Esophagus muscularis mucosa (tissue), 4 donors: ENCODE measurements around the gene B4GALT7. TPM values are rescaled to one million over a fixed set of nuclear protein-coding genes. Genes with fewer than 3 reads are reported as not detected.
A peak's percentile ranks its signal among the peaks of the same experiment; 100 is the strongest.
"Not testable (repeated sequence)": the region's sequence is repeated elsewhere in the genome, so short reads cannot be mapped to it uniquely, and the experiment has no call there.

Experiments used
- DNase-seq: peaks from one replicate; pipeline ENCODE4 v3.0.0-alpha.2; 2017; ENCODE audit errors: extremely low spot score
- H3K27ac ChIP-seq, 4 donors: fragments of 200-600 bp; sonication (generic); replicated peaks in 1 of 4; 1 replicate in 3 of 4; 2 replicates in 1 of 4; pipeline ENCODE4 v1.5.1; 2016 to 2019; ENCODE audit warnings: mild to moderate bottlenecking in 1 of 4
- H3K27me3 ChIP-seq, 4 donors: fragments of 200-600 bp; sonication (generic); one replicate each; pipeline versions ENCODE4 v1.5.1 to v1.6.0; 2016 to 2019
- H3K36me3 ChIP-seq, 4 donors: fragments of 200-600 bp; sonication (generic); one replicate each; pipeline ENCODE4 v1.5.1; 2016 to 2019
- H3K4me1 ChIP-seq, 4 donors: fragments of 200-600 bp; sonication (generic); one replicate each; pipeline ENCODE4 v1.5.1; 2016 to 2019
- H3K4me3 ChIP-seq, 4 donors: fragments of 200-600 bp; sonication (generic); 1 replicate in 2 of 4; 2 replicates in 2 of 4; pipeline ENCODE4 v1.5.1; 2016 to 2019; ENCODE audit warnings: mild to moderate bottlenecking in 4 of 4, moderate library complexity in 1 of 4
- H3K9me3 ChIP-seq, 4 donors: fragments of 200-600 bp; sonication (generic); 1 replicate in 3 of 4; 2 replicates in 1 of 4; pipeline ENCODE4 v1.5.1; 2016 to 2019
- EP300 ChIP-seq: sonication (generic); formaldehyde crosslinking; IDR thresholded peaks from one replicate; pipeline ENCODE4 v1.6.1; 2017; ENCODE audit warnings: antibody characterized with exemption
- POLR2A ChIP-seq: fragments of 450-650 bp; IDR thresholded peaks from one replicate; pipeline ENCODE4 v1.6.1; 2017; ENCODE audit warnings: antibody characterized with exemption, moderate library complexity, mild to moderate bottlenecking, low read depth
- POLR2AphosphoS5 ChIP-seq, 2 donors: sonication (generic); formaldehyde crosslinking; IDR thresholded peaks; one replicate each; pipeline ENCODE4 v1.6.1; 2017; ENCODE audit warnings: antibody characterized with exemption in 2 of 2
- WGBS: methylation state at CpG from one replicate; pipeline ENCODE4 v1.1.5; 2018; 5-methylcytosine and 5-hydroxymethylcytosine counted together
- intact Hi-C: fragments of 100-400 bp; cut with DNase I; formaldehyde crosslinking; loops from one replicate; pipeline ENCODE4 v1.15.1; 2023
- total RNA-seq, 4 donors: library from RNA; depleted of rRNA; stranded (reverse); fragments of >200 nt; gene quantifications; one replicate each; pipeline versions ENCODE4 v1.1.0 to v1.2.1, GENCODE V29; 2016
- TF ChIP-seq, protein P1 (sequence below), 3 experiments: fragments of 200-600 bp in 2 of 3; fragments of 450-650 bp in 1 of 3; sonication (generic) in 2 of 3; IDR thresholded peaks; one replicate each; pipeline ENCODE4 v1.5.1; 2017 to 2019; ENCODE audit warnings: antibody characterized with exemption in 3 of 3, mild to moderate bottlenecking in 2 of 3, moderate library complexity in 1 of 3

The B4GALT7 gene
- total RNA-seq, 4 donors from 2014 or later: 14.3 to 17.9 (median 16.9) TPM

DNA sequence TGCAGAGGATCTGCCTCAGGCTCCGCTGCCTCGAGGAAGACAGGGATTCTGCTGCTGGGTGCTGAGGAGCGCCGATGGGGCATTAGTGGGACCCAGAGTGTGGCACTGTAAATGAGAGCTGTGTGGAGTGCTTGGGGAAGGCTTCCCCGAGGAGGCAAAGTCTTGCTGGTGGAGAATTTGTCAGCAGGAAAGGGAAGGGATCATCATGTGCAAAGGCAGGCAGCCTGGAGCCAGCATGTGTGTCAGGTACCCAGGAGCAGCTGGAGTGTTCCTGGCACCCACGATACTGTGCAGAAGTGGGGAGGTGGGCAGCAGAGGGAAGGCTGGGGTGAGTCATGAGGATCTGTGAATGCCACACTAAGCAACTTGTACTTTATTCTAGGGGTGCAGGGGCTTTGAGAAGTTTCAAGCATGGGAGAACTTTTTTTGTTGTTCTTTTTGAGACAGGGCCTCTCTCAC lies 12.3 kb downstream of the B4GALT7 start:
- no peak overlapping the region for H3K27ac ChIP-seq
- peaks cover 1 to 8% (median 7%) of the 10 kb centered on the region in 4 donors for H3K4me1 ChIP-seq
- H3K9me3 ChIP-seq: no peaks in the 10 kb centered on the region
- TF ChIP-seq POLR2AphosphoS5 (IDR thresholded peaks at IDR 0.05) (no peak), EP300 (no peak), POLR2A (no peak)
- TF ChIP-seq, protein P1, sequence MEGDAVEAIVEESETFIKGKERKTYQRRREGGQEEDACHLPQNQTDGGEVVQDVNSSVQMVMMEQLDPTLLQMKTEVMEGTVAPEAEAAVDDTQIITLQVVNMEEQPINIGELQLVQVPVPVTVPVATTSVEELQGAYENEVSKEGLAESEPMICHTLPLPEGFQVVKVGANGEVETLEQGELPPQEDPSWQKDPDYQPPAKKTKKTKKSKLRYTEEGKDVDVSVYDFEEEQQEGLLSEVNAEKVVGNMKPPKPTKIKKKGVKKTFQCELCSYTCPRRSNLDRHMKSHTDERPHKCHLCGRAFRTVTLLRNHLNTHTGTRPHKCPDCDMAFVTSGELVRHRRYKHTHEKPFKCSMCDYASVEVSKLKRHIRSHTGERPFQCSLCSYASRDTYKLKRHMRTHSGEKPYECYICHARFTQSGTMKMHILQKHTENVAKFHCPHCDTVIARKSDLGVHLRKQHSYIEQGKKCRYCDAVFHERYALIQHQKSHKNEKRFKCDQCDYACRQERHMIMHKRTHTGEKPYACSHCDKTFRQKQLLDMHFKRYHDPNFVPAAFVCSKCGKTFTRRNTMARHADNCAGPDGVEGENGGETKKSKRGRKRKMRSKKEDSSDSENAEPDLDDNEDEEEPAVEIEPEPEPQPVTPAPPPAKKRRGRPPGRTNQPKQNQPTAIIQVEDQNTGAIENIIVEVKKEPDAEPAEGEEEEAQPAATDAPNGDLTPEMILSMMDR (IDR thresholded peaks at IDR 0.05): no peak
- peak; percentile 70 for DNase-seq
- H3K27me3 ChIP-seq: no peaks in the 10 kb centered on the region
- H3K4me3 ChIP-seq: no peak overlapping the region
- 79% methylated on average over 6 of the region's 6 CpGs for WGBS
- H3K36me3 ChIP-seq: peaks cover under 1 to 35% (median 3%) of the 10 kb centered on the region in 4 donors
- intact Hi-C loops: loop anchor here (10.0 kb wide), 1 partner anchor 1577 kb away; no protein-coding TSS in a partner anchor

DNA sequence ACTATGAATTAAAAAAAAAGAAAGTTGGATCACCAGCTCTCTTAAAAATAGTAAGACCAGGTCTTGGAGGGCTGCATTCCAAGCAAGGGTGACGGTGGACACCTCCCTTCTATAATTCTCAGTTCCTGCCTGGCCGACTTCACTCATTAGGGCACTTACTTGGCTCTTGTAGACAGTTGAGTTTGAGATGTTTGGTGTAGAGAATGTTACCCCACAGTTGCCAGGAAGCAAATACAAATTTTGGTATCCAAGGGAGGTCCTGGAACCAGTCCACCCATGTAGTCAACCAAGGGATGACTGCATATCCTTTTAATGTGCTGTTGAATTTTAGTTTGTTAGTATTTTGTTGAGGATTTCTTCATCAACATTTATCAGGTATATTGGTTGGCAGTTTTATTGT lies 20.6 kb downstream of the B4GALT7 start:
- intact Hi-C loops: no loop called here
- TF ChIP-seq POLR2A (no peak), POLR2AphosphoS5 (IDR thresholded peaks at IDR 0.05) (no peak), EP300 (no peak)
- TF ChIP-seq, protein P1 (IDR thresholded peaks at IDR 0.05): no peak
- peaks cover 0 to 15% (median 5%) of the 10 kb centered on the region in 4 donors for H3K4me1 ChIP-seq

DNA sequence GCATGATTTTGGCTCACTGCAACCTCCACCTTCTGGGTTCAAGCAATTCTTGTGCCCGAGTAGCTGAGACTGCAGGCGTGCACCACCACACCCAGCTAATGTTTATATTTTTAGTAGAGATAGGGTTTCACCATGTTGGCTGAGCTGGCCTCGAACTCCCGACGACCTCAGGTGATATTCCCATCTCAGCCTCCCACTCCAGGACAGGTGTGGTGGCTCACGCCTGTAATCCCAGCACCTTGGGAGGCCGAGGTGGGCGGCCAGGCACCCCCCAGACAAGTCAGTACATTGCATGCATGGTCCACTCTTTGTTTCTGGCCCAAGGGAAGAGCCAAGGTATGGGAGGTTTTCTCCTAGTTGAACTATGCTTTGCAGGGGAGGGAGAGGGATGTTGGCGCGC lies 24.2 kb downstream of the B4GALT7 start:
- H3K27ac ChIP-seq, H3K9me3 ChIP-seq, DNase-seq, H3K27me3 ChIP-seq, H3K4me3 ChIP-seq, intact Hi-C loops: not testable (repeated sequence)
- H3K36me3 ChIP-seq: peaks cover 8 to 62% (median 21%) of the 10 kb centered on the region in 4 donors
- peaks cover 0 to 15% (median 5%) of the 10 kb centered on the region in 4 donors for H3K4me1 ChIP-seq
- 98% methylated on average over 7 of the region's 10 CpGs for WGBS

More for the DNA sequence above, 20.6 kb downstream of the B4GALT7 start:
- no peak overlapping the region for H3K4me3 ChIP-seq
- H3K9me3 ChIP-seq: no peaks in the 10 kb centered on the region
- DNase-seq: peak; percentile 17
- 43% methylated on average over 2 of the region's 2 CpGs for WGBS
- H3K27ac ChIP-seq: peak overlapping the region in 1 of 4 donors; percentile 2
- peaks cover 26 to 84% (median 34%) of the 10 kb centered on the region in 4 donors for H3K36me3 ChIP-seq
- H3K27me3 ChIP-seq: no peaks in the 10 kb centered on the region

DNA sequence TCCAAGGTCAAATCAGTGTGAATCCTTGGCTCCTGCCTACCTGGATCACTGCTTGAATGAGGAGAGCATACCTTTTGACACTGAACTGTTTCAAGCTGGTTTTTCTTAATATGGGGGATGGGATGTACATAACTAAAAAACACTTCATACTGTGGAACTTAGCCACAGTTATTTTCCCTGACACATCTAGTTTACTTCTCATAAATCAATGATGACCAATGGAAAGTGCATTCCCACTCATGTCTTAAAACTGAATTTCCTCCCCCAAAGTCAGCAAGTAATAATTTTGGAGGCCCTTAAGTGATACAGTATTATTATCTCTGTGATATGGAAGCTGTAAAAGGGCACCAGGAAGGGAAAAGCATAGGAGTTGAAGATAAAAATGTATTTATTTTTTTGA lies 30.3 kb downstream of the B4GALT7 start:
- DNase-seq, intact Hi-C loops, H3K27ac ChIP-seq, H3K4me3 ChIP-seq, H3K4me1 ChIP-seq, H3K9me3 ChIP-seq, H3K27me3 ChIP-seq: not testable (repeated sequence)
- peaks cover 0 to 20% (median 8%) of the 10 kb centered on the region in 4 donors for H3K36me3 ChIP-seq

DNA sequence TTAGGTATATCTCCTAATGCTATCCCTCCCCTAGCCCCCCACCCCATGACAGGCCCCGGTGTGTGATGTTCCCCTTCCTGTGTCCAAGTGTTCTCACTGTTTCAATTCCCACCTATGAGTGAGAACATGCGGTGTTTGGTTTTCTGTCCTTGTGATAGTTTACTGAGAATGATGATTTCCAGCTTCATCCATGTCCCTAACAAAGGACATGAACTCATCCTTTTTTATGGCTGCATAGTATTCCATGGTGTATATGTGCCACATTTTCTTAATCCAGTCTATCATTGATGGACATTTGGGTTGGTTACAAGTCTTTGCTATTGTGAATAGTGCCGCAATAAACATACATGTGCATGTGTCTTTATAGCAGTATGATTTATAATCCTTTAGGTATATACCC lies 35.0 kb downstream of the B4GALT7 start:
- DNase-seq, H3K27ac ChIP-seq, H3K9me3 ChIP-seq, H3K4me1 ChIP-seq, intact Hi-C loops, H3K4me3 ChIP-seq, H3K36me3 ChIP-seq, H3K27me3 ChIP-seq: not testable (repeated sequence)
- WGBS: 96% methylated on average over 3 of the region's 3 CpGs

DNA sequence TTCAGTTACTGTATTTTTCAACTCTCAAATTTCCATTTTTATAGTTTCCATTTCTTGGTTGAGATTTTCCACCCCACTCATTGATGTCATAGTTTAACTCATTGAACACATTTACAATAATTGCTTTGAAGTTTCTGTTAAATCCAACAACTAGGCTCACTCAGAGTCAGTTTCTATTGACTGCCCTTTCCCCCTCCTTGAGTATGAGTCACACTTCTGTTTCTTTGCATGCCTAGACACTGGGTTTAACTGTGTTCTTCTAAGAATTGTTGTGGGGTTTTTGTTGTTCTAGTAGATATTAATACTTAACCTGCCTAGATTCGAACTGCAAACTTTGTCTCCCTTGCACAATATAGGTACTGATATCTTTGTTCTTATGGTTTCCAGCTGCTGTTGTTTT lies 45.5 kb downstream of the B4GALT7 start:
- H3K4me1 ChIP-seq, H3K27ac ChIP-seq, DNase-seq, H3K4me3 ChIP-seq, intact Hi-C loops, H3K27me3 ChIP-seq, H3K36me3 ChIP-seq, H3K9me3 ChIP-seq: not testable (repeated sequence)
- 100% methylated on average over 1 of the region's 1 CpG for WGBS

DNA sequence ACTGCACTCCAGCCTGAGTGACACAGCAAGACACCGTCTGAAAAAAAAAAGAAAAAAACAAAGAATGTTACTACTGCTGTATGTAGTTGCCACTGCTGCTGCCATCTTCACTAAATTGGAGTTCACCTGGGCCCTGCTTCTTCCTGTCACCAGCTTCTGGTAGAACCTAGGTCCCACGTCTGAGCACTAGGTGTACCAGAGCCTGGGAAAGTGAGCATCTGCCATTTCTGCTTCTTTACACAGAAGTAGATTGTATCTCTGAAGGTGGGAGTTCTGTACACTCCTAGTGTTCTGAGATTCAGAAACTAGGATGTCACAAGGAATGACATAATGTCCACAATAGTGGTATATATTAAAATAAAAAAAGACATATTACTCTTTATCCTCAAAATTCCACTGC lies 51.3 kb downstream of the B4GALT7 start:
- WGBS: 92% methylated on average over 2 of the region's 2 CpGs
- H3K4me3 ChIP-seq, intact Hi-C loops: not testable (repeated sequence)

DNA sequence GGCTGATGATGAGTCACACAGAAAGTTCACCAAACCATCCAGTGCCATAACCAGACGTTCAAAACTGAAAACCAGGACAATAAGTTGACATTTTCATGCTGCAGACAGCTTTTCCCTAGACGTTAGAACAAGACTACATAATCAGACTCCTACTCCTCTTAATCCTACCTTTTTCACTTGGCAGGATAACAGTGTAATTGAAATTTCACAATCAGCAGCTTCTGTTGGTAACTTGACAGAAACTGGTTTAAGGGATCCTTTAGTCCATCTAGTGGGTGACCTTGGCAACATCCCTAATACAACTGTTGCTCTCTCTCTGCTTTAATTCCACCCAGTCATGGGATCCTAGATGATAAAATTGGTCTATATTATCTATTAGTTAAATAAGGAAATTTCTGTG lies 57.9 kb downstream of the B4GALT7 start:
- H3K9me3 ChIP-seq, H3K27me3 ChIP-seq, H3K27ac ChIP-seq, intact Hi-C loops, H3K36me3 ChIP-seq, DNase-seq, H3K4me3 ChIP-seq: not testable (repeated sequence)
- no CpG with 5 or more reads among the region's 2 CpGs for WGBS
- H3K4me1 ChIP-seq: peaks cover 0 to 12% (median 2%) of the 10 kb centered on the region in 4 donors

More for the DNA sequence above, 51.3 kb downstream of the B4GALT7 start:
- H3K9me3 ChIP-seq, DNase-seq, H3K36me3 ChIP-seq, H3K27ac ChIP-seq, H3K27me3 ChIP-seq, H3K4me1 ChIP-seq: not testable (repeated sequence)

DNA sequence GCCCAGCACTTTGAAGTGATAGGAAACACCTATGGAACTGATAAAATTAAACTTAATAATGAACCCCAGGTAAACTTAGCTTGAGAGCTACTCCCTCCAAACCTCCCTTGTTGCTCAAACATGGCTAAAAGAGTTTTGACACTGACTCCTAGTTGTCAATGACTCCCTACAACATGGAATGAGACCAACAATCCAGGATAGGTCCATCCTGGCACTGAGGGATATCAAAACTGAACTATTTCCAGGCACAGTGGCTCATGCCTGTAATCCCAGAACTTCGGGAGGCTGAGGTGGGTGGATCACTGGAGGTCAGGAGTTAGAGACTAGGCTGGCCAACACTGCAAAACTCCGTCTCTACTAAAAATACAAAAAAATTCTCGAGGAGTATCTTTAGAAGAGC lies 58.6 kb downstream of the B4GALT7 start:
- H3K4me3 ChIP-seq, H3K9me3 ChIP-seq, H3K27me3 ChIP-seq, intact Hi-C loops, H3K36me3 ChIP-seq, H3K27ac ChIP-seq, DNase-seq: not testable (repeated sequence)
- H3K4me1 ChIP-seq: peaks cover 0 to 12% (median 2%) of the 10 kb centered on the region in 4 donors
- WGBS: 85% methylated on average over 3 of the region's 3 CpGs
